ENCODE measurements around the gene GABARAPL1.

GRCh38 chr12:10226731-10227130, 14.1 kb downstream of the GABARAPL1 start:
- TF ChIP-seq, protein P1, sequence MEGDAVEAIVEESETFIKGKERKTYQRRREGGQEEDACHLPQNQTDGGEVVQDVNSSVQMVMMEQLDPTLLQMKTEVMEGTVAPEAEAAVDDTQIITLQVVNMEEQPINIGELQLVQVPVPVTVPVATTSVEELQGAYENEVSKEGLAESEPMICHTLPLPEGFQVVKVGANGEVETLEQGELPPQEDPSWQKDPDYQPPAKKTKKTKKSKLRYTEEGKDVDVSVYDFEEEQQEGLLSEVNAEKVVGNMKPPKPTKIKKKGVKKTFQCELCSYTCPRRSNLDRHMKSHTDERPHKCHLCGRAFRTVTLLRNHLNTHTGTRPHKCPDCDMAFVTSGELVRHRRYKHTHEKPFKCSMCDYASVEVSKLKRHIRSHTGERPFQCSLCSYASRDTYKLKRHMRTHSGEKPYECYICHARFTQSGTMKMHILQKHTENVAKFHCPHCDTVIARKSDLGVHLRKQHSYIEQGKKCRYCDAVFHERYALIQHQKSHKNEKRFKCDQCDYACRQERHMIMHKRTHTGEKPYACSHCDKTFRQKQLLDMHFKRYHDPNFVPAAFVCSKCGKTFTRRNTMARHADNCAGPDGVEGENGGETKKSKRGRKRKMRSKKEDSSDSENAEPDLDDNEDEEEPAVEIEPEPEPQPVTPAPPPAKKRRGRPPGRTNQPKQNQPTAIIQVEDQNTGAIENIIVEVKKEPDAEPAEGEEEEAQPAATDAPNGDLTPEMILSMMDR (IDR thresholded peaks at IDR 0.05): no peak
- no peak for TF ChIP-seq EZH2 (IDR thresholded peaks at IDR 0.05; ENCODE audit: borderline replicate concordance, insufficient read depth, low read depth, low read length, poor library complexity, severe bottlenecking)
